Stimulated activated CD8-positive, alpha-beta memory T cell treated with anti-CD3 and anti-CD28 coated beads, Interleukin-12 subunit alpha, Interleukin-12 subunit beta, amount 100 ng/mL, for 4 hours (primary cell): ENCODE results near the gene ZNF146.
"Not testable (repeated sequence)": the region's sequence is repeated elsewhere in the genome, so short reads cannot be mapped to it uniquely, and the experiment has no call there.

Experiments used
- DNase-seq: peaks from one replicate; pipeline ENCODE4 v3.0.0-alpha.2; 2020; ENCODE audit warnings: low read depth

The ZNF146 gene

DNA sequence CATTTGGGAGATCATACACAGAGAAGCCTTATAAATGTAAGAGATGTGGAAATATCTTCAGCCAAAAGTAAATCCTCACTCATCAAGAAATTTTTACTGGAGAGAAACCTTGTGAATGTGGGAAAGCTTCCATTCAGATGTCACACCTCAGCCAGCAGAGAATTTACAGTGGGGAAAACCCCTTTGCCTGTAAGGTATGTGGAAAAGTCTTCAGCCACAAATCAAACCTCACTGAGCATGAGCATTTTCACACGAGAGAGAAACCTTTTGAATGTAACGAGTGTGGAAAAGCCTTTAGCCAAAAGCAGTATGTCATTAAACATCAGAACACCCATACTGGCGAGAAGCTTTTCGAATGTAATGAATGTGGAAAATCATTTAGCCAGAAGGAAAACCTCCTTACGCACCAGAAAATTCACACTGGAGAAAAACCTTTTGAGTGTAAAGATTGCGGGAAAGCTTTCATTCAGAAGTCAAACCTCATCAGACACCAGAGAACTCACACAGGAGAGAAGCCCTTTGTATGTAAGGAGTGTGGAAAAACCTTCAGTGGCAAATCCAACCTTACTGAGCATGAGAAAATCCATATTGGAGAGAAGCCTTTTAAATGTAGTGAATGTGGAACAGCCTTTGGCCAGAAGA is 21.5 kb downstream of the ZNF146 start:
- DNase-seq, result no peak

DNA sequence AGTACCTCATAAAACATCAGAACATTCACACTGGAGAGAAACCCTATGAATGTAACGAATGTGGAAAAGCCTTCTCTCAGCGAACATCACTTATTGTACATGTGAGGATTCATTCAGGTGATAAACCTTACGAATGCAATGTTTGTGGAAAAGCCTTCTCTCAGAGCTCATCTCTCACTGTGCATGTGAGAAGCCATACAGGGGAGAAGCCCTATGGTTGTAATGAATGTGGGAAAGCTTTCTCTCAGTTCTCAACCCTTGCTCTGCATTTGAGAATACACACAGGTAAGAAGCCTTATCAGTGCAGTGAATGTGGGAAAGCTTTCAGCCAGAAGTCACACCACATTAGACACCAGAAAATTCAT is 22.0 kb downstream of the ZNF146 start:
- no peak for DNase-seq

DNA sequence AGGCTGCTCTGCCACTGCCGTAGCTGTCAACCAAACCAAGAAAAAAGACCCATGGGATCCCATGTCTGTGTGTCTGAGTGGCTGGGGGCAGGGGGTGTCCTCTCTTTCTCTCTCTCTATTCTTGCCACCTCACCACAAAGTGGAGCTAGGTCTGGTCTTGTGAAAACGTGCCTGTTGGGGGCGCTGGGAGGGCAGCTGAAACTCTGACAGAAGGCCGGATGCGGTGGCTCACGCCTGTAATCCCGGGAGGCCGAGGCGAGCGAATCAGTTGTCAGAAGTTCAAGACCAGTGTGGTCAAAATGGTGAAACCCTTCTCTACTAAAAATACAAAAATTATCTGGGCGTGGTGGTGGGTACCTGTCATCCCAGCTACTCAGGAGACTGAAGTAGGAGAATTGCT is 29.2 kb downstream of the ZNF146 start:
- no peak for DNase-seq

DNA sequence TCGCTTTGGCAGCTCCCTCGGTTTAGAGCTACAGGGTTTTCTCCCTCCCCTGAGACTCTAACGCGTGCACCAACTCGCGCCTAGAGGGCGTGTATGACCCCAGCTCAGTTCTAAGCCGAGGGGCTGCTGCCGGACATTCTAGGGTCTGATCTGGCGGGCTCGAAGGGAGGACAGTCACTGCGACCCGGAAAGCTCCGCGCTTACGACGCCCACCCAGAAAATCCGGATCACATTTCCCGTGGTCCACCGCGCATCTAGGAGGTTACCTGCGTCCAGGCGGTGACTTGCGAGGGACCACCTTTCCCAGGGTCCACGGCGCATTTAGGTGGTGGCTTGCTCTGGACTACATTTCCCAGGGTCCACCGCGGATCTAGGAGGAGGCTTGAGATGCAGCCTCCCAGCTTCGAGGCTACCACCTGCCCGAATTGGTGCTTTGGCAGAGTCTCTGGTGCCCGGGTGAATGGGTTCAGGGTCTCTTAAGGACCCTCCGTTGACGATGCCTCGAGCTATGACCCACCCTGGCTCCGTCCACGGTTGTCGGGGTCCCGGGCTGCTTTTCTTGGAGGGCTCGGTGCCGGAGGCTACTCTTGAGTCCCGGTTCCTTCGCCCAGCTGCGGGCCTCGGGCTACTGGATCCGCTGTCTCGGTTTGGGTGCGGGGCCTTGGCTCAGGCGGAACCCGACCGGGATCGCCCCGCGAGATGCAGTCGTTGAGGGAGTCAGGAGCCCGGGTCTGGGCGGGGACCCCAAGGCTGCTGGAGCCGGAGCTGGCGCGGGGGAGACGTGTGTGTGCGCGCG is 30.5 kb downstream of the ZNF146 start:
- DNase-seq, result no peak

DNA sequence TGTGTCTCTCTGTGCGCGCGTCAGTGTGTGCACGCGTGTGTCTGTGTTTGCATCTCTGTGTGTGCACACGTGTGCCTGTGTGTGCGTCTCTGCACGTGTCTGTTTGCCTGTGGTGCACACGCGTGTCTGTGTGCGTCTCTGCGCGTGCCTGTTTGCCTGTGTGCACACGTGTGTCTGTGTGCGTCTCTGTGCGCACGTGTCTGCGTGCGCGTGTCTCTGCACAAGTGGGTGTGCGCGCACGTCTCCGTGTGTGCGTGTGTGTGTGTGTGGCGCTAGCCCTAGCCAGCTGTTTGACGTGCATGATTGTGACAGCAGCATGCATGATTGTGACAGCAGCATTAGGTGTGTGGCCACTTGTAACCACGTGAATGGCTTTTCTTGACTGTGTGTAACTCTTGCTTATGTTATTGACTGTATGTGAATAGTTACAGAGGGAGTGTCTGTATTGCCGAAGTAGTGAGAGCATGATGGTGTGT is 31.1 kb downstream of the ZNF146 start:
- DNase-seq, result no peak

DNA sequence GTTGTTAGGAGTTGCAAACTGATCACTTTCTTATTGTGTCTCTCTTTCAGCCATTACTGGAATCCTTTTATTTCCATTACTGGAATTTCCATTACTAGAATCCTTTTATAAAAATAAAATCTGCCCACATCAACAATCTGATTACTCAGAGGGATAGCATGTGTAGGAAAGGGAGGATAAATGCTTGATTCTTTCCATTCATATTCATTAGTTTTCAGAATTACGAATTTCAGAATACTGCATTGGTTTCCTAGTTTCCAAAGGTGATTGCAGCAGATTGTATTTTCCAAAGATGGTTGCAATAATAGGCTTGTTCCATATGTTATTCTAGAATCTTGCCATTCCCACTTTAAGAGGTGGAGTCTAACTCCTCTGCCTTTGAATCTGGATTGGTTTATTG is 37.1 kb downstream of the ZNF146 start:
- DNase-seq, result no peak

DNA sequence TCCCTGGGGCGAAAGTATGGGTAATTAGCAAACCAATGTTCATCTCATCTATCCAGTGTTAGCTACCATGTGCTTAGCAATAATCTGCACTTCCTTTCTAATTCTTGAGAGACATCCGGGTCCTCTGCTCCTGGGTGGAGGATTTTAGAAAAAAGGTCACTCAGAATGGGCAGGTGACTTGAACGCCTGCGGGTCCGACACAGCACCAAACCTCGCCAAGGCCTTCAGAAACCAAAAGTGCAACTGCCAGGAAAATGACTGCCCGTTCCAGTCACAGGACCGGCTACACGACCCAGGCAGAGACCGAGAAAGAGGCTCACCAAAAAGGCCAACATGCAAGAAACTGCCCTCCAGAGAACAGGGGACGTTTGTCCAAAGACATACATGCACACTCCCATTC is 39.9 kb downstream of the ZNF146 start:
- DNase-seq, result no peak

DNA sequence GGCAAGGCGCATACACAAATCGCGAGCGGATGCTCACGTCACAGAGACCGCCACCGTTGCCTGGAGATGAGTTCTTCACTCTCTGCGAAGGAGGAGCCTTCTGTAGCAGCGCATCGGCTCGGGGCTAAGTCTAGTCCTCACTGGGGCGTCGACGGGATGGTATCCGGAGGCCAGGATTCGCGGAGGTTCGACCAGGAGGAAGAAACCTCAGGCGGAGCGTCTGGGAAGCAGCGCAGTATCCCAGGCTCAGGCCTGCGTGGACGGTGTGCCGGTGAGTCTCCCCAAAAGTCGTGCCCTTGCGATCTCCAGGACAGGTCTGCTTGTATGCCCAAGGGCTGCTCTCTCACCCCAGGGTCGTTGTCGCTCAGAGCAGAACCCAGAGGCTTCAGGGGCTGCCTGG is 40.4 kb downstream of the ZNF146 start:
- DNase-seq, result no peak

DNA sequence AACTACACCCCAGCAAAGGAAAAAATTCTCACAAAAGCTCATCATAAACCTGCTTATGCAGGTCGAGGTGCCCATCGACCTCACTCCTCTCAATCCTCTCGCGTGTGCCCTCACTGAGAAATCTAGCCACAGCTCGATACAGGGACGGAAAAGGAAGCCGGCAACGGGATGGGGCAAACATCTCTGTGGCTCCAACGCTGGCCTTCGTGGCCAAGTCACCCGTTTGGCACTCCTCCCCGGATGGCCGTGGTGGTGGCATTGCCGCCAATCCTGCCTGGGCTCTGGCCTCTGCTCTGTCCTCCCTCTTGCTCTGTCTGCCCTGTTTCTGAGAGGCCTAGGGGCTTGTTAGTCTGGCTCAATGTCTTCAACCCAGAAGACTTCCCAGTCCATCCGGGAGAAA is 41.2 kb downstream of the ZNF146 start:
- DNase-seq, result no peak

DNA sequence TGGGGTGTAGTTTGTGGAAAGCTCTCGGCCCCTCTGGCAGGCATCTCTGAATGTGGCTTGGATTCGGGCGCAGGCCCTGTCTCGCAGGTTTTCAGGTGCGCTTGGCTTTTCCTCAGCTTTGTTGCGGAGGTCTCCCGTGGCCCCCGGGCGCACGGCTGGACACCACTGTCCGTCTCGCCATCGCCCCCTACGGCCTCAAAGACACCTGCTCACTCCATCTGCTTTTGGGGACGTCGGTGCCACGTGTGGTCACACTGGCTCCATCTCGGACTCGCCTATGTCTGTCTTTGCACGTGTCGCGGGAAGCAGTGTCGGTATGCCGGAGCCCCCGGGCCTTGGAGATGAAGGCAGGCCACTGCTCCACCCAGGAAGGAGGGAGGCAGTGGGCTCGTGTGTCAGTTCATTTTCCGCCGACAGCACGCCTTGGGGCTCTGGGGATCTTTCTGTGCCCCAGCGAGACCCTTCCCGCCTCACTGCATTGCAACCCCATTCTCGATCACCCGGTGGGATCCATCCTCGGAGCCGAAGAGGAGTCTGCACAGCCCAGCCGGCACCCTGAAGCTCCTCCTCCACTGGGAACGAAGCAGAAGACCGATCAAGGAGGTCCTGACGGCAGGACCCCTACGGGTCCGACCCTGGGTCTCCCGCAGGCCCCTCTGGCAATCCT is 42.1 kb downstream of the ZNF146 start:
- DNase-seq, result no peak

DNA sequence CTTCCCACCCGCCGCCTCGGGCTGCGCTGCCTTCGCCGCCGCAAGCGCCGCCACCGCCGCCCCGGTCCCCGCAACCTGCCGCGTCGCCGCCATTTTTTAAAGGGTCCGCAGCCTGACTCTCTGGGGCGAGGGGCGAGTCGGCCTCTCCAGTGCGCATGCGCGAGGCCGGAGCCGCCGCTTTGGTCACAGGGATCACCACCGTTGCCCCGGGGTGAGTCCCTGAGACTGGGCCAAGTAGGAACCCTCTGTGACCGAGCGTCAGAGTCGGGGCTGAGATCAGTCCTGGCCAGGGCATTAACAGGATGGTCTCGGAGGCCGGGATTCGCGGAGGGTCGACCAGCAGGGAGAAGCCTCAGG is 42.6 kb downstream of the ZNF146 start:
- DNase-seq, result no peak

DNA sequence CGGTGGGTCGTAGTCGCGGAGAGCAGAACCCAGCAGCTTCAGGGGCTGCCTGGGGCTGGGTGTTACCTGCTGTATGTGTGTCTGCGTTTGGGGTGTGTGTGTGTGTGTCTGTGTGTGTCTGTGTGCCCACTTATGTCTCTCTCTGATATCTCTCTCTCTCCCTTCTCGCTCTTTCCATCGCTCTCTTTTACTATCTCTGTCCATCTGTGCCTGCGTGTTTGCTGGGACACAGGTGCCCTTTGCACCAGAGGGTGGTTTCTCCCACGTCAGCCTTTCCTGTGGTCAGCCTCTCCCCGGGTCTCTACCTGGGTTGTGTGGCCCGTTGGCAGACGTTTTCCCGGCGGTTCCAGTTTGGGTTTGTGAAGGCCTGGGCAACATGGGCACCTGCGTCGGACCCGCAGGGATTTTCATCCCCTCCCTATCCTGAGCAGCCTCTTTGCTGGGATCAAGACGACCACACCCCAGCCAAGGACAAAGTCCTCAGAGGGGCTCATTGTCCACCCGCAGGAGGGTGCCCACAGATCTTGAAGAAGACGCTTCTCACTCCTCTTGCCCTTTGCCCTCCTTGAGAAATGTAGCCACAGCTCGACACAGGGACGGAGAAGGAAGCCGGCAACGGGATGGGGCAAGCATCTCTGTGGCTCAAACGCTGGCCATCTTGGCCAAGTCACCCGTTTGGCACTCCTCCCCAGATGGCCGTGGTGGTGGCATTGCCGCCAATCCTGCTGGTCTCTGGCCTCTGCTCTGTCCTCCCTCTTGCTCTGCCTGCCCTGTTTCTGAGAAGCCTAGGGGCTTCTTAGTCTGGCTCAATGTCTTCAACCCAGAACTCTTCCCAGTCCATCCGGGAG is 43.3 kb downstream of the ZNF146 start:
- no peak for DNase-seq

DNA sequence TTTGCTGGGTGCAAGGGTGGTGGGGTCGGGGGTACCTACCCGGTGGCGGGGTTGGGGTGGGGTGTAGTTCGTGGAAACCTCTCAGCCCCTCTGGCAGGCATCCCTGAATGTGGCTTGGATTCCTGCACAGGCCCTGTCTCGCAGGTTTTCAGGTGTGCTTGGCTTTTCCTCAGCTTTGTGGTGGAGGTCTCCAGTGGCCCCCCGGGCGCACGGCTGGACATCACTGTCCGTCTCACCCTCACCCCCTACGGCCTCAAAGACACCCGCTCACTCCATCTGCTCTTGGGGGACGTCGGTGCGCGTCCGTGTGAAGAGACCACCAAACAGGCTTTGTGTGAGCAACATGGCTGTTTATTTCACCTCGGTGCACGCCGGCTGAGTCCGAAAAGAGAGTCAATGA is 44.3 kb downstream of the ZNF146 start:
- DNase-seq, result no peak

DNA sequence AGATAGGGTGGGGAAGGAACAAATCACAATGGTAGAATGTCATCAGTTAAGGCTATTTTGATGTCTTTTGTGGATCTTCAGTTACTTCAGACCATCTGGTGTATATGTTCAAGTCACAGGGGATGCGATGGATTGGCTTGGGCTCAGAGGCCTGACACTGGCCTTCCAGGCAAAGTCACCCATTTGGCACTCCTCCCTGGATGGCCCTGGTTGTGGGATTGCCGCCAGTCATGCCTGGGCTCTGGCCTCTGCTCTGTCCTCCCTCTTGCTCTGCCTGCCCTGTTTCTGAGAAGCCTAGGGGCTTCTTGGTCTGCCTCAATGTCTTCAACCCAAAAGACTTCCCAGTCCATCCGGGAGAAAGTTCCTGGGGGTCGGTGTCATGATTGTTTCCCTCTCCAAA is 50.2 kb downstream of the ZNF146 start:
- no peak for DNase-seq

DNA sequence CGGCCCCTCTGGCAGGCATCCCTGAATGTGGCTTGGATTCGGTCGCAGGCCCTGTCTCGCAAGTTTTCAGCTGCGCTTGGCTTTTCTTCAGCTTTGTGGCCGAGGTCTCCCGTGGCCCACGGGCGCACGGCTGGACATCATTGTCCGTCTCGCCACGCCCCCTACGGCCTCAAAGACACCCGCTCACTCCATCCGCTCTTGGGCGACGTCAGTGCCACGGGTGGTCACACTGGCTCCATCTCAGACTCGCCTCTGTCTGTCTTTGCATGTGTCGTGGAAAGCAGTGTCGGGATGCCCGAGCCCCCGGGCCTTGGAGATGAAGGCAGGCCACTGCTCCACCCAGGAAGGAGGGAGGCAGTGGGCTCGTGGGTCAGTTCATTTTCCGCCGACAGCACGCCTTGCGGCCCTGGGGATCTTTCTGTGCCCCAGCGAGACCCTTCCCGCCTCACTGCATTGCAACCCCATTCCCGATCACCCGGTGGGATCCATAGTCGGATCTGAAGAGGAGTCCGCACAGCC is 51.0 kb downstream of the ZNF146 start:
- DNase-seq, result no peak

DNA sequence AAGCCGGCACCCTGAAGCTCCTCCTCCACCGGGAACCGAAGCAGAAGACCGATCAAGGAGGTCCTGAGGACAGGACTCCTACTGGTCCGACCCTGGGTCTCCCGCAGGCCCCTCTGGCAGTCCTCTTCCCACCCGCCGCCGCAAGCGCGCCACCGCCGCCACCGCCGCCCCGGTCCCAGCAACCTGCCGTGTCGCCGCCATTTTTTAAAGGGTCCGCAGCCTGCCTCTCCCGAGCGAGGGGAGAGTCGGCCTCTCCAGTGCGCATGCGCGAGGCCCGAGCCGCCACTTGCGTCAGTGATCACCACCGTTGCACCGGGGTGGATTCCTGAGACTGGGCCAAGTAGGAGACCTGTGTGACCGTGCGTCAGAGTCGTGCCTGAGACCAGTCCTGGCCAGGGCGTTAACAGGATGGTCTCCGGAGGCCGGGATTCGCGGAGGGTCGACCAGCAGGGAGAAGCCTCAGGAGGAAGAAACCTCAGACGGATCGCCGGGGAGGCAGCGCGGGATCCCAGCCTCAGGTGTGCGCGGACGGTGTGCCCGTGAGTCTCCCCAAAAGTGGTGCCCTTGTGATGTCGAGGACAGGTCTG is 51.6 kb downstream of the ZNF146 start:
- DNase-seq, result no peak

DNA sequence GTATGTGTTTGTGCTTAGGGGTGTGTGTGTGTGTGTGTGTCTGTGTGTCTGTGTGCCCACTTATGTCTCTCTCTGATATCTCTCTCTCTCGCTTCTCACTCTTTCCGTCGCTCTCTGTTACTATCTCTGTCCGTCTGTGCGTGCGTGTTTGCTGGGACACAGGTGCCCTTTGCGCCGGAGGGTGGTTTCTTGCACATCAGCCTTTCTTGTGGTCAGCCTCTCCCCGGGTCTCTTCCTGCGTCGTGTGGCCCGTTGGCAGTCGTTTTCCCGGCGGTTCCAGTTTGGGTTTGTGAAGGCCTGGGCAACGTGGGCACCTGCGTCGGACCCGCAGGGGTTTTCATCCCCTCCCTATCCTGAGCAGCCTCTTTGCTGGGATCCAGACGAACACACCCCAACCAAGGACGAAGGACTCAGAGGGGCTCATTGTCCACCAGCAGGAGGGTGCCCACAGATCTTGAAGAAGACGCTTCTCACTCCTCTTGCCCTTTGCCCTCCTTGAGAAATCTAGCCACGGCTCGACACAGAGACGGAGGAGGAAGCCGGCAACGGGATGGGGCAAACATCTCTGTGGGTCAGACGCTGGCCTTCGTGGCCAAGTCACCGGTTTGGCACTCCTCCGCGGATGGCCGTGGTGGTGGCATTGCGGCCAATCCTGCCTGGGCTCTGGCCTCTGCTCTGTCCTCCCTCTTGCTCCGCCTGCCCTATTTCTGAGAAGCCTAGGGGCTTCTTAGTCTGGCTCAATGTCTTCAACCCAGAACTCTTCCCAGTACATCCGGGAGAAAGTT is 52.3 kb downstream of the ZNF146 start:
- no peak for DNase-seq

DNA sequence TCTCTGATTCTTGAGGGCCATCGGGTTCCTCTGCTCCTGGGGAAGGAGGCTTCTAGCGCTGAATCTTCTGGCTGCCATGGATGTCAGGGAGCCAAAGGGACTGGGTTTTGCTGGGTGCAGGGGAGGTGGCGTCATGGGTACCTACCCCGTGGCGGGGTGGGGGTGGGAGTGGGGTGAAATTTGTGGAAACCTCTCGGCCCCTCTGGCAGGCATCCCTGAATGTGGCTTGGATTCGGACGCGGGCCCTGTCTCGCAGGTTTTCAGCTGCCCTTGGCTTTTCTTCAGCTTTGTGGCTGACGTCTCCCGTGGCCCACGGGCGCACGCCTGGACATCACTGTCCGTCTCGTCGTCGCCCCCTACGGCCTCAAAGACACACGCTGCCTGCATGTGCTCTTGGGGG is 53.2 kb downstream of the ZNF146 start:
- DNase-seq, result not testable (repeated sequence)

DNA sequence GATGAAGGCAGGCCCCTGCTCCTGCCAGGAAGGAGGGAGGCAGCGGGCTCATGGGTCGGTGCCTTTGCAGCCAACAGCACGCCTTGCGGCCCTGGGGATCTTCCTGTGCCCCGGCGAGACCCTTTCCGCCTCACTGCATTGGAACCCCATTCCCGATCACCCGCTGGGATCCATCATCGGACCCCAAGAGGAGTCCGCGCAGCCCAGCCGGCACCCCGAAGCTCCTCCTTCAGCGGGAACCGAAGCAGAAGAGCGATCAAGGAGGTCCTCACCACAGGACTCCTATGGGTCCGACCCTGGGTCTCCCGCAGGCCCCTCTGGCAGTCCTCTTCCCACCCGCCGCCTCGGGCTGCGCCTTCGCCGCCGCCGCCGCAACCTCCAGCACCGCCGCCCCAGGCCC is 53.7 kb downstream of the ZNF146 start:
- not testable (repeated sequence) for DNase-seq

DNA sequence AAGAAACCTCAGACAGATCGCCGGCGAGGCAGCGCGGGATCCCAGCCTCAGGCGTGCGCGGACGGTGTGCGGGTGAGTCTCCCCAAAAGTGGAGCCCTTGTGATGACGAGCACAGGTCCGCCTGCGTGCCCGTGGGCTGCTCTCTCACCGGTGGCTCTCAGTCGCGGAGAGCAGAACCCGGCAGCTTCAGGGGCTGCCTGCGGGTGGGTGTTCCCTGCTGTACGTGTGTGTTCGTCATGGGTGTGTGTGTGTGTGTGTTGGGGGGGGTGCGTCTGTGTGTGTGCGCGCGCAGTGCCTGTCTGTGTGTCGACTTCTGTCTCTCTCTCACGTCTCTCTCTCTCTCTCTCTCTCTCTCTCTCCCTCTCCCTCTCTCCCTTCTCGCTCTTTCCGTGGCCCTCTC is 54.4 kb downstream of the ZNF146 start:
- not testable (repeated sequence) for DNase-seq
